GM23338 (cell line): ENCODE data around the gene KNL1. TPM values are rescaled to one million over a fixed set of nuclear protein-coding genes. Genes with fewer than 3 reads are reported as not detected.
"Not testable (repeated sequence)": the region's sequence is repeated elsewhere in the genome, so short reads cannot be mapped to it uniquely, and the experiment has no call there.

Experiments
- ATAC-seq: fragments of 200-7000 bp; cut with Tn5 transposase; 3 replicates; pipeline ENCODE4 v1.9.1; 2020
- DNase-seq: peaks from one replicate; pipeline ENCODE4 v3.0.0-alpha.2; 2015; ENCODE audit warnings: low spot score
- H2AFZ ChIP-seq: fragments of 200-600 bp; sonication (generic); 2 replicates; pipeline ENCODE4 v1.8.0; 2016; ENCODE audit warnings: antibody characterized with exemption, mild to moderate bottlenecking, moderate library complexity
- H3F3A ChIP-seq: fragments of 200-600 bp; sonication (generic); replicated peaks from 2 replicates; pipeline ENCODE4 v1.8.0; 2017; ENCODE audit warnings: antibody characterized with exemption, mixed run types, low read depth
- H3K27ac ChIP-seq: fragments of 200-600 bp; sonication (generic); 2 replicates; pipeline ENCODE4 v1.6.1; 2016; ENCODE audit warnings: low read depth
- H3K27me3 ChIP-seq: fragments of 200-600 bp; sonication (generic); 2 replicates; pipeline ENCODE4 v1.8.0; 2016; ENCODE audit warnings: mild to moderate bottlenecking, mixed run types, moderate library complexity; ENCODE audit not compliant: insufficient read depth
- H3K36me3 ChIP-seq: fragments of 200-600 bp; sonication (generic); 2 replicates; pipeline ENCODE4 v1.8.0; 2016; ENCODE audit warnings: mild to moderate bottlenecking; ENCODE audit not compliant: insufficient read depth
- H3K4me1 ChIP-seq: fragments of 200-600 bp; sonication (generic); 2 replicates; pipeline ENCODE4 v1.8.0; 2016; ENCODE audit warnings: mild to moderate bottlenecking, moderate library complexity; ENCODE audit not compliant: insufficient read depth
- H3K4me2 ChIP-seq: fragments of 200-600 bp; sonication (generic); 2 replicates; pipeline ENCODE4 v1.7.1; 2017; ENCODE audit warnings: mixed run types
- H3K4me3 ChIP-seq: fragments of 200-600 bp; sonication (generic); 2 replicates; pipeline ENCODE4 v1.6.1; 2016; ENCODE audit warnings: mixed run types
- H3K79me2 ChIP-seq: fragments of 200-600 bp; sonication (generic); replicated peaks from 2 replicates; pipeline ENCODE4 v1.8.0; 2017; ENCODE audit warnings: mild to moderate bottlenecking; ENCODE audit not compliant: insufficient read depth
- H3K9me2 ChIP-seq: fragments of 200-600 bp; sonication (generic); 2 replicates; pipeline ENCODE4 v1.8.0; 2017; ENCODE audit not compliant: insufficient read depth
- H4K20me1 ChIP-seq: fragments of 200-600 bp; sonication (generic); replicated peaks from 2 replicates; pipeline ENCODE4 v1.8.0; 2017; ENCODE audit warnings: mild to moderate bottlenecking; ENCODE audit not compliant: insufficient read depth
- H3K27ac Mint-ChIP-seq: 2 replicates; pipeline ENCODE4 v1.8.0; 2020; ENCODE audit warnings: inconsistent platforms, mild to moderate bottlenecking, moderate library complexity, mixed read lengths
- H3K27me3 Mint-ChIP-seq: 3 replicates; pipeline ENCODE4 v1.8.0; 2022; ENCODE audit warnings: low read depth, mild to moderate bottlenecking, moderate library complexity, mixed read lengths, inconsistent platforms; ENCODE audit not compliant: insufficient read depth, poor library complexity
- H3K36me3 Mint-ChIP-seq: 3 replicates; pipeline ENCODE4 v1.8.0; 2021; ENCODE audit warnings: low read depth, mild to moderate bottlenecking, inconsistent platforms, moderate library complexity, mixed read lengths
- H3K4me1 Mint-ChIP-seq: 3 replicates; pipeline ENCODE4 v1.8.0; 2020; ENCODE audit warnings: mild to moderate bottlenecking, inconsistent platforms, mixed read lengths
- H3K4me3 Mint-ChIP-seq: 3 replicates; pipeline ENCODE4 v1.8.0; 2021; ENCODE audit warnings: moderate library complexity, mild to moderate bottlenecking, inconsistent platforms, mixed read lengths
- H3K9me3 Mint-ChIP-seq: 3 replicates; pipeline ENCODE4 v1.8.0; 2020; ENCODE audit warnings: moderate library complexity, mild to moderate bottlenecking, inconsistent platforms, mixed read lengths
- EZH2 ChIP-seq: fragments of 200-600 bp; sonication (generic); IDR thresholded peaks from one replicate; pipeline ENCODE4 v1.8.0; 2017; ENCODE audit warnings: antibody characterized with exemption, mild to moderate bottlenecking, low read depth; ENCODE audit not compliant: unreplicated experiment
- EZH2phosphoT487 ChIP-seq: fragments of 200-600 bp; sonication (generic); IDR thresholded peaks from one replicate; pipeline ENCODE4 v1.8.1; 2018; ENCODE audit warnings: antibody characterized with exemption; ENCODE audit not compliant: unreplicated experiment
- JUNB ChIP-seq: IDR thresholded peaks from one replicate; pipeline ENCODE4 v1.6.1; 2016; ENCODE audit warnings: antibody characterized with exemption; ENCODE audit not compliant: unreplicated experiment
- NANOG ChIP-seq: IDR thresholded peaks from 2 replicates; pipeline ENCODE4 v1.6.1; 2016; ENCODE audit warnings: antibody characterized with exemption, borderline replicate concordance
- POLR2AphosphoS5 ChIP-seq: IDR thresholded peaks from 2 replicates; pipeline ENCODE4 v1.6.1; 2016; ENCODE audit warnings: antibody characterized with exemption, low read depth
- REST ChIP-seq: IDR thresholded peaks from one replicate; pipeline ENCODE4 v1.6.1; 2018; ENCODE audit warnings: antibody characterized with exemption; ENCODE audit not compliant: unreplicated experiment
- ZNF114 ChIP-seq: fragments of 250-450 bp; sonication (Bioruptor Pico); IDR thresholded peaks from 2 replicates; pipeline ENCODE4 v1.5.0; 2020; ENCODE audit warnings: mild to moderate bottlenecking, moderate library complexity
- ZNF331 ChIP-seq: fragments of 250-450 bp; sonication (Bioruptor Pico); IDR thresholded peaks from 2 replicates; pipeline ENCODE4 v1.5.0; 2020; ENCODE audit warnings: low read depth, mild to moderate bottlenecking, moderate library complexity
- polyA plus RNA-seq: library from polyadenylated mRNA; unstranded; fragments of >200 nt; fragmentation: Nextera tagmentation; extraction: Ambion mirVana; gene quantifications from 2 replicates; pipeline ENCODE4 v1.2.1, GENCODE V29; 2016
- total RNA-seq: library from RNA; depleted of rRNA; stranded (reverse); fragments of >200 nt; shearing (Covaris generic); gene quantifications from 2 replicates; pipeline ENCODE4 v1.2.3, GENCODE V29; 2014

KNL1 gene
- total and polyA plus RNA-seq, 2 experiments from 2014 or later = 16.7 to 43.2 TPM

GRCh38 chr15:40575113-40575512 is 18.9 kb upstream of the KNL1 start:
- H3K36me3 ChIP-seq = peaks cover 7% of the 10 kb centered on the region; the same call in 1 of the 2 replicates
- no peak for ATAC-seq
- no peak overlapping the region for H3K4me3 ChIP-seq
- no peak for DNase-seq
- Mint-ChIP-seq H3K4me3 (no peak overlapping the region), H3K36me3 (peaks cover 33% of the 10 kb centered on the region), H3K4me1 (peaks cover 9% of the 10 kb centered on the region; the same call in 2 of the 3 replicates), H3K9me3 (no peaks in the 10 kb centered on the region), H3K27me3 (no peaks in the 10 kb centered on the region), H3K27ac (no peak overlapping the region)
- H3K27ac ChIP-seq = no peak overlapping the region
- H4K20me1 ChIP-seq = peaks cover 6% of the 10 kb centered on the region
- TF ChIP-seq JUNB = no peak
- no peak for TF ChIP-seq POLR2AphosphoS5
- no peak for TF ChIP-seq EZH2phosphoT487
- TF ChIP-seq EZH2 = no peak
- H3K9me2 ChIP-seq = no peaks in the 10 kb centered on the region
- no peaks in the 10 kb centered on the region; the same call in 1 of the 2 replicates for H3F3A ChIP-seq
- H3K4me1 ChIP-seq = peaks cover 6% of the 10 kb centered on the region
- no peak overlapping the region for H2AFZ ChIP-seq
- H3K4me2 ChIP-seq = no peak overlapping the region
- H3K79me2 ChIP-seq = peaks cover 13% of the 10 kb centered on the region
- H3K27me3 ChIP-seq = no peaks in the 10 kb centered on the region

GRCh38 chr15:40576914-40577313 is 17.1 kb upstream of the KNL1 start:
- not testable (repeated sequence) for DNase-seq, H3K4me1 Mint-ChIP-seq, H3K27ac Mint-ChIP-seq, H3K4me3 Mint-ChIP-seq, H3K9me2 ChIP-seq, H3K36me3 ChIP-seq, H3K4me1 ChIP-seq, H3K9me3 Mint-ChIP-seq, H2AFZ ChIP-seq, H3K27me3 Mint-ChIP-seq, H4K20me1 ChIP-seq, H3K27ac ChIP-seq, H3K27me3 ChIP-seq, H3K4me2 ChIP-seq, H3K4me3 ChIP-seq, H3F3A ChIP-seq, H3K79me2 ChIP-seq, ATAC-seq
- peaks cover 25% of the 10 kb centered on the region for H3K36me3 Mint-ChIP-seq

- Histone ChIP-seq H3K4me2 (no peak overlapping the region), H4K20me1 (no peaks in the 10 kb centered on the region; the same call in 1 of the 2 replicates), H3K9me2 (no peaks in the 10 kb centered on the region), H3K4me3 (no peak overlapping the region), H3K4me1 (no peaks in the 10 kb centered on the region), H3K79me2 (no peaks in the 10 kb centered on the region), H3K27me3 (no peaks in the 10 kb centered on the region), H2AFZ (no peak overlapping the region), H3F3A (no peaks in the 10 kb centered on the region; the same call in 1 of the 2 replicates), H3K27ac (no peak overlapping the region), H3K36me3 (0 out of 2 replicates have a peak, but pooled peaks cover 4% of the 10 kb centered on the region)
- no peak for DNase-seq
- Mint-ChIP-seq H3K9me3 (no peaks in the 10 kb centered on the region), H3K4me1 (peaks cover 2% of the 10 kb centered on the region; the same call in 2 of the 3 replicates), H3K36me3 (peaks cover 10% of the 10 kb centered on the region), H3K4me3 (no peak overlapping the region), H3K27me3 (no peaks in the 10 kb centered on the region), H3K27ac (no peak overlapping the region)
- ATAC-seq = no peak
- TF ChIP-seq ZNF331 = no peak
- no peak for TF ChIP-seq ZNF114
- TF ChIP-seq POLR2AphosphoS5 = no peak
- no peak for TF ChIP-seq REST
- TF ChIP-seq EZH2 = no peak
- no peak for TF ChIP-seq JUNB
- TF ChIP-seq NANOG = no peak
These were observed 15.2 kb upstream of the KNL1 start for GRCh38 chr15:40578892-40579291.
